K562 (cell line): ENCODE measurements around the gene VDAC2. TPM values are rescaled to one million over a fixed set of nuclear protein-coding genes. Genes with fewer than 3 reads are reported as not detected.

Experiments
- CC2D1A ChIP-seq: fragments of 450-650 bp; IDR thresholded peaks from 2 replicates; pipeline ENCODE4 v1.6.1; 2017; ENCODE audit warnings: mild to moderate bottlenecking
- CTBP1 ChIP-seq: fragments of 450-650 bp; IDR thresholded peaks from 2 replicates; pipeline ENCODE4 v1.6.1; 2016; ENCODE audit warnings: borderline replicate concordance
- E2F3 ChIP-seq: fragments of 250-450 bp; sonication (Bioruptor Pico); IDR thresholded peaks from 2 replicates; pipeline ENCODE4 v1.4.0; 2020; ENCODE audit warnings: mild to moderate bottlenecking
- ETS2 ChIP-seq: IDR thresholded peaks from 2 replicates; pipeline ENCODE4 v1.6.1; 2016; ENCODE audit warnings: borderline replicate concordance, missing genetic modification characterization, mild to moderate bottlenecking, moderate library complexity, missing compliant biosample characterization; ENCODE audit not compliant: poor library complexity, severe bottlenecking
- ETV1 ChIP-seq: fragments of 450-650 bp; conservative IDR thresholded peaks from 2 replicates; pipeline ENCODE4 v1.6.1; 2016; ENCODE audit warnings: missing genetic modification characterization, control low read depth, low read depth, missing compliant biosample characterization
- GABPA ChIP-seq: fragments of 200-800 bp; sonication (Bioruptor generic); conservative IDR thresholded peaks from 2 replicates; pipeline ENCODE4 v1.6.1; 2016; ENCODE audit warnings: low read depth, missing genetic modification characterization, missing compliant biosample characterization
- MYBL2 ChIP-seq, 2 experiments: fragments of 450-650 bp in 1 of 2; sonication (generic) in 1 of 2; formaldehyde crosslinking in 1 of 2; IDR thresholded peaks; 2 replicates each; pipeline versions ENCODE4 v1.6.1 to v1.8.1; 2017 to 2022; ENCODE audit warnings: borderline replicate concordance in 1 of 2, inconsistent platforms in 1 of 2, low read depth in 1 of 2, mild to moderate bottlenecking in 1 of 2, missing genetic modification reagents in 1 of 2, moderate library complexity in 1 of 2
- NBN ChIP-seq: fragments of 450-650 bp; IDR thresholded peaks from 2 replicates; pipeline ENCODE4 v1.6.1; 2016; ENCODE audit warnings: low read depth, mild to moderate bottlenecking
- NFE2L1 ChIP-seq: fragments of 450-650 bp; IDR thresholded peaks from 2 replicates; pipeline ENCODE4 v1.6.1; 2016; ENCODE audit warnings: missing genetic modification characterization, low read depth, mild to moderate bottlenecking, missing compliant biosample characterization, moderate library complexity, borderline replicate concordance
- RAD21 ChIP-seq, 2 experiments: fragments of 250-450 bp in 1 of 2; fragments of 450-650 bp in 1 of 2; sonication (Bioruptor Pico) in 1 of 2; formaldehyde crosslinking in 1 of 2; IDR thresholded peaks in 1 of 2; conservative IDR thresholded peaks in 1 of 2; 2 replicates each; pipeline versions ENCODE4 v1.4.0 to v1.8.0; 2020 to 2022; ENCODE audit warnings: mild to moderate bottlenecking in 2 of 2, moderate library complexity in 1 of 2
- SPI1 ChIP-seq: IDR thresholded peaks from 2 replicates; pipeline ENCODE4 v1.6.1; 2011; ENCODE audit warnings: low read depth, low read length, control low read depth, borderline replicate concordance
- SRSF9 ChIP-seq: fragments of 200-400 bp; formaldehyde crosslinking; IDR thresholded peaks from 2 replicates; pipeline ENCODE4 v1.6.1; 2017; ENCODE audit warnings: low read depth, low read length, borderline replicate concordance
- STAT6 ChIP-seq: sonication (generic); formaldehyde crosslinking; IDR thresholded peaks from 2 replicates; pipeline ENCODE4 v1.8.1; 2023; ENCODE audit warnings: mild to moderate bottlenecking, missing genetic modification reagents
- TAF7 ChIP-seq: fragments of 450-650 bp; IDR thresholded peaks from 2 replicates; pipeline ENCODE4 v1.6.1; 2016; ENCODE audit warnings: missing genetic modification characterization, missing compliant biosample characterization
- U2AF1 ChIP-seq: fragments of 200-400 bp; formaldehyde crosslinking; optimal IDR thresholded peaks from 2 replicates; pipeline ENCODE3; 2017; ENCODE audit warnings: mild to moderate bottlenecking, low read depth, low read length, moderate library complexity
- VEZF1 ChIP-seq: fragments of 200-800 bp; sonication (Bioruptor generic); IDR thresholded peaks from 2 replicates; pipeline ENCODE4 v1.6.1; 2017; ENCODE audit warnings: missing genetic modification characterization, missing compliant biosample characterization
- ZNF217 ChIP-seq: sonication (generic); formaldehyde crosslinking; IDR thresholded peaks from 2 replicates; pipeline ENCODE4 v1.8.0; 2022; ENCODE audit warnings: mild to moderate bottlenecking, missing genetic modification reagents
- polyA plus RNA-seq, 8 experiments: library from polyadenylated mRNA; depleted of rRNA in 4 of 8; stranded (reverse) in 5 of 8; unstranded in 3 of 8; fragments of >200 nt; fragmentation: Nextera tagmentation in 2 of 8; fragmentation: Illumina TruSeq in 1 of 8; extraction: Ambion mirVana in 2 of 8; extraction: Trizol in 1 of 8; gene quantifications; 2 replicates each; pipeline versions ENCODE4 v1.2.1 to v1.2.3, GENCODE V29; 2011 to 2014; ENCODE audit warnings: inconsistent platforms in 1 of 8, missing spikeins in 1 of 8
- total RNA-seq, 7 experiments: library from RNA; depleted of rRNA in 6 of 7; stranded (reverse); fragments of >200 nt in 6 of 7; fragmentation: Illumina TruSeq in 2 of 7; extraction: Trizol in 2 of 7; gene quantifications; 2 replicates each; pipeline versions ENCODE4 v1.2.1 to v1.2.3, GENCODE V29; 2011 to 2021; ENCODE audit warnings: low replicate concordance in 1 of 7

VDAC2 gene
- total and polyA plus RNA-seq, 9 of the 15 experiments (the other 6 are each of a cell fraction or from before 2014, with no cell fraction given) = 139 to 450 (median 250) TPM

- no peak for TF ChIP-seq STAT6
- no peak for TF ChIP-seq U2AF1
- TF ChIP-seq NFE2L1 = no peak
- TF ChIP-seq VEZF1 = no peak
- TF ChIP-seq E2F3 (CRISPR knock-in tag) = no peak
- TF ChIP-seq CC2D1A = peak; percentile 79
- peak; percentile 50; the same call in 1 of the 2 replicates for TF ChIP-seq ETV1
- peak; percentile 25; the same call in 1 of the 2 replicates for TF ChIP-seq CTBP1
- TF ChIP-seq SPI1 = 0 out of 2 replicates have a peak, but pooled peaks have one; percentile 17
- TF ChIP-seq ETS2 = no peak
- TF ChIP-seq RAD21 (CRISPR knock-in tag; conservative IDR thresholded peaks at IDR 0.05 in 1 of 2, IDR thresholded peaks at IDR 0.05 in 1 of 2) = peak; percentile 85 to 90
- no peak for TF ChIP-seq TAF7 (tag)
- peak; percentile 28; the same call in 1 of the 2 replicates for TF ChIP-seq GABPA (tag)
- no peak for TF ChIP-seq MYBL2 (IDR thresholded peaks at IDR 0.05; ENCODE audit: low read depth)
- no peak for TF ChIP-seq MYBL2 (CRISPR knock-in tag; IDR thresholded peaks at IDR 0.05; ENCODE audit: borderline replicate concordance)
- TF ChIP-seq NBN = 0 out of 2 replicates have a peak, but pooled peaks have one; percentile 8
- no peak for TF ChIP-seq ZNF217 (CRISPR knock-in tag)
- TF ChIP-seq SRSF9 = no peak
Observed at GRCh38 chr10:75187961-75188426, 22.6 kb upstream of the VDAC2 start (continued).
